GM21515 (cell line): ENCODE data around the gene PTX4.

Source experiments
- ATAC-seq: cut with Tn5 transposase; IDR thresholded peaks from one replicate; pipeline ENCODE4 v1.9.1; 2021; ENCODE audit not compliant: unreplicated experiment

PTX4 gene

DNA sequence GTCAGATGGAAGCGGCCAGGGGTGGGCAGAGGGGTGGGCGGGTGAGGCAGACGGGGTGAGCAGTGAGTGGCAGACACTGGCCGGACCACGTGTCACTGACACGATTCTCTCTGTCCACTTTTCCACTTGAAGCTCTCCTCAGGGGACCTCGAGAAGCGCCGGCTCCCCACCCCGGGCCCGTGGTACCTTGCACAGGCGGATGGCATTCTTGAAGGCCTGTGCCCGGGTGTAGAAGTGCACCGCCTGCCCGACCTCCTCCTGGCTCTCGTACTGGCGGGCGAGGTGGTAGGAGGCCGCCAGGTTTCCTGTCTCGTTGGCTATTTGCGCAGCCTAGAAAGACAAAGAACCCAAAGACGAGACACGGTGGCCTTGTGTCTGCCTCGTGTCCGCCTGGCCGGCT, 35.6 kb upstream of the PTX4 start:
- ATAC-seq: no peak

DNA sequence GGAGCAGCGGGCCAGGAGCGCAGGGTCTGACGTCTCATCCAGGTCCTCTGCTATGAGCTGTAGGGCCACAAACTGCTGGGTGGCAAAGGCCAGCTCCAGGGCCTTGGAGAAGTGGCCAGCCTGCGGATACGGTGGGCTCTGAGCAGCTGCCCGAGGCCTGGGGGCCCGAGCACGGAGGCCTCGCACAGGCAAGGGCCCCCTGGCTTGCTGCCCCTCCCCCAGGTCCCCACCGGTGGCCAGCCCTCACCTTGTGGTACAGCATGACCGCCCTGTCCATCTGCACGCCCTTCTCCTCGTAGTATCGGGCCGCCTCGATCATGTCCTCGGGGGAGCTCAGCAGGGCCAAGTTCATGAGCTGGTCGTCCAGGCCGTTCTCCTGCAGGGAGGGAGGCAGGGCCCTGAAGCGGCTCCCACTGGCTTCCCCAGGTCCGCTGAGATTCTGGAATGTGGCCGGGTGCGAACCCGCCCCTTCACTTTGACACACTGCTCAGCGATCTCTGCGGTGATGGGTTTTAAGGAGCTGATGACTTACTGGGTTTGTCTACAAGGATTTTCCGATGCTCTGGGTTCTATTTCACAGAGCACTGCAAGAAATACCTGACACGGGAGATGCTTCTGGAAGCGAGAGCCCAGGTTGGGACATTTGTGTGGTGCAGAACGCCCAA, 35.0 kb upstream of the PTX4 start:
- no peak for ATAC-seq

DNA sequence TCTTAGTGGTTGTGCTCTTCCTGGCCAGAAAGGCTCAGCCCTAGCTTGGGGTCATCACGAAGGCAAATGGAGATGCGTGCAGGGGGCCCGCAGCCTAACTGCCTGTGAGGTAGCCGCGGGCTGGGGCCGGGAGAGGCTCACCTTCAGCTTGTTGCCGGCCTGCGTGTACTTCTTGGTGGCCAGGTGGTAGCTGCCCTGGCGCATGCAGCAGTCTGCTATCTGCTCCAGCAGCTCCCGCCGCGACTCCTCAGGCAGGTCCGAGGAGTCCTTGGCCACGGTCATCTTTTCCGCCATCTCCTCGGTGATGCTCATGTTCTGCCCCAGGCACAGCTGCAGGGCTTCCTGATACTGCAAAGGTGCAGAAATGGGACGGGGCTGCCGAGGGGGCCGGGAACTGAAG, 31.7 kb upstream of the PTX4 start:
- ATAC-seq: no peak

DNA sequence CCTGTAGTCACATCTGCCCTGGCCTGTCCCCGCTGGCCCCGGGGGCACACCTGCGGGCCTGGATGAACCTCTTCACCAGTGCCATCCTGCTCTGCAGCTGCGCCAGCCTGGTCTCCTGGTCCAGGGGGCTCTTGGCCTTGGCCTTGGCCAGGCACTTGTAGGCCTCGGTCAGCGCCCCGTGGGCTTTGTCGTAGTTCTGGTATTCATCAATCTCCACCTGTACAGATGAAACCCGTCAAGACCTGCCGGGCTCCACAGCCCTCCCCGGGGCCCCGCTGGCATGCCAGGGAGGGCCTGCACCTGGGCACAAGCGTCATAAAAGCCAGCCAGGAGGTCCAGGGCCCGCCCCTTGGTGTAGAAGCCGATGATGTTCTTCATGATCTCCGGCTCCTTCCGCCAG, 31.1 kb upstream of the PTX4 start:
- ATAC-seq: no peak

DNA sequence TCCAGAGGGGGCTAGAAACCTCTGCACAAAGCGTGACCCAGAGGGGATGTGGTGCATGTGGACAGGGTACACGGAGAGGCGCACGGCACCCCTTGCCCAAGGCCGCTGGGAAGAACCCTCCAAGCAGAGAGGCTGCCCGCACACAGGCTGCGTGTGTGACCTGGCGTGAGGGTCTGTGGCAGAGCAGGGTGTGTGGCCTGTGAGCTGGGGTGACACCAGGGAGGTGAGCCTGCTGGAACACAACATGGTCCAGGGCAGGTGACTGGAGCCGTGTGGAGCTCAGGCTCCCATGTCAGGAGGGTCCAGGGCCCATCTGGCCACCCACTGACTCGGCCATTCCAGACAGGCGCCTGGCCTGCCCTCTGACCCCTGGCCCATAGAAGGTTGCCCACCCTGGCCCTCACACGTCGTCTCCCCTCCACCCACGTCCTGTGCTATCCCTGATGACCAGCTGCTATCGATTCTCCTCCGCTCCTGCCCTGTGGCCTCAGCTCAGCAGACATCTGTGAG, 29.9 kb upstream of the PTX4 start:
- ATAC-seq: no peak

DNA sequence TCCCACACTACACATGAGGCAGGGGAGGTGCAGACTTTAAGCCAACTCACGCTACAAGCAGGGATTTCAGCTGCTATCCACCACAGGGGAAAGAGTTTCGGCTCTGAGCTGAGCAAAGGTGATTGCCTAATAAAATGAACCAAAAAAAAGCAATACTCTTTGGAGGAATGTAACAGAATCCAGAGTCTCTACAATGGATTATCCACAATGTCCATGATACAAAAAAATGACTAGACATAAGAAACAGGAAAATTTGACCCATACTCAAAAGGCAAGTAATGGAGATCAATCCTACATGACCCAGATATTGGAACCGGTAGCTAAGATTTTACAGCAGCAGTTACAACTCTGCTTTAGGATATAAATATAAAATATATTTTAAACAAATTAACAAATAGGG, 25.8 kb upstream of the PTX4 start:
- ATAC-seq: no peak

DNA sequence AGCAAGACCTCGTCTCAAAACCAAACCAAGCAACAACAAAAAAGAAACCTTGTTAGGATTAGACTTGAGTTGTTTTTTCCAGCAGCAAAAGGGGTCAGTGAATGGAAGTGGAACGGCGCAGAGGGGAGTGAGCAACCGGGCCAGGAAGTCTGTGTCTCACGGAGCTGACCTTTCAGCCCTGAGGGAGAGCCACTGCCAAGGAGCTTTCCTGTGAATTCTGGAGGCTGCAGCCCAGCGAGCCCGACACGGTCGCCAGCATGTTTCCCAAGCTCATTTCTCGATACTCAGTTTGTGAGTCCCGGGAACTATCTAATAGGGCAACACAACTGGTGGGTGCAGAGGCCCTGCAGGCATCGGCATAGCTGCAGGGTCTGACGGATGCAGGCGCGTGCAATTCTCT, 24.0 kb upstream of the PTX4 start:
- ATAC-seq: no peak

DNA sequence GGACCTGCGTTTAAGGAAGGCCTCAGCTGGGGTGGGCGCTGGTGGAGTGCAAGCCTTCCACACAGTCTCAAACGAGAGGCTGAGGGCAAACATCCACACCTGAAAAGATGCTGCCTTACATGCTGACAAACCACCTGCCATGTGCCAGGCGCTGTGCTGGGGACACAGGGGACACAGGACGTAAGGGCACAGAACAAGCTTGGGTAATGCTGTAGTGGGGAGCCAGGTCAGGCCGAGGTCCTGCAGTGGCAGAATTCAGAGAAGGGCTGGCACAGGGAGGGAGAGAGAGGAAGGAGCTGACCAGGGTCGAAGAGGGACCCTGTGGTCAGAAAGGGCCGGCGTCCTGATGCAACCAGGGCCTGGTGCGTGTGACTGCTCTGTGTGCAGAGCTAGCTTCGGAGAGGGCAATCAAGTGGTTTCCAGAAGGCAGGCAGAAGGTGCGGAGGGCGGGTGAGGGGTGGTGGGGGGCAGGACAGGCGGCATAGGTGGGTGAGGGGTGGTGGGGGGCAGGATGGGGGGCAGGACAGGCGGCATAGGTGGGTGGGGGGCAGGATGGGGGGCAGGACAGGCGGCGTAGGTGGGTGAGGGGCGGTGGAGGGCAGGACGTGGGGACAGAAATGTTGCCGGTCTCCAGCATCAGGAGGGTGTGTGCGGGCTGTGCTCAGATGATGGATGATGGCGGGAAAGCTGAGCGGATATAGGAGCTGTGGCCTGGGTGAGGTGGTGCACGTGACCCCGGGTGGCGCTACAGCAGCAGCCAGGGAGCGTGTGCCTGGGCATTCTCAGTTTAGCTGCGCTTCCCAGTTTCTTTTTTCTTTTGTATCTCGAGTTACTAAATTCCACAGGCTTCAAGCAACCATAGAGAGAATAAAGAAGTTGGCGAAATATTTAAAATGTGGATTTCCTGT, 23.2 kb upstream of the PTX4 start:
- ATAC-seq: no peak

DNA sequence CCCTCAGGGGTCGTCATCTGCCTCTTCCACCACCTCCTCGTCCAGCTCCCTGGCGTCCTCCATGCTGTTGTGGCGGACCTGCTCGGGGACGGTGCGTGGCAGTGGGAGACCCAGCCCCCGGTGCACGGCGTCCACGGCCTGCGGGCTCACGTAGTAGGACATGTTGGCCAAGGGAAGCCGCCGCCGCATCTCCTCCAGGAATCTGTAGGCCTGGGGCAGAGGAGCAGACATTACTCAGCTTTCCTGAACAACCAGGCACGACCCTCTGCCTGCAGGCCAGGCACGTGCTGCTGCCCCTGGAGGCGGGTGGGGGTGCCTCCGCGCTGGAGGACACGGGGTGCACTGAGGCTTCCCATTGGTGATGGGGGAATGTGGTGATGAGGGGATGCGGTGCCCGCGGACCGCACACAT, 22.2 kb upstream of the PTX4 start:
- no peak for ATAC-seq

DNA sequence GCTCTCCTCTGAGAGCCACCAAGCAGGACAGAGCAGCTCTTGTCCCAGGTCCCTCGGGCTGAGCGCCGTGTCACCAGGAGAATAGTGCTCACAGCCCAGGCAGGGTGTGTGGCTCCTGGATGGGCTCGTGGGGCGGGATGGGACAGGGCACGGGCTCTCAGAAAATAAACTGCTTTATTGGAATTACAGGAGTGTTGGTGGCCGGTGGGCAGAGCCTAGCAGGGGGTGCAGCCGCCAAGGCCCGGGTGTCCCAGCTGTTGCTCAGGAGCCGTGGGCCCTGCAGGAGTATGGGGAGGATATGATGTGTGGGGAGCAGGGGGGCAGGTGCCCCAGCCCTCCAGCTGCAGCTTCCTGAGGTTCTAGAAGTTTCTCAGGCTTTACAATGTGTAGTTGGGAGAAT, 21.5 kb upstream of the PTX4 start:
- no peak for ATAC-seq

DNA sequence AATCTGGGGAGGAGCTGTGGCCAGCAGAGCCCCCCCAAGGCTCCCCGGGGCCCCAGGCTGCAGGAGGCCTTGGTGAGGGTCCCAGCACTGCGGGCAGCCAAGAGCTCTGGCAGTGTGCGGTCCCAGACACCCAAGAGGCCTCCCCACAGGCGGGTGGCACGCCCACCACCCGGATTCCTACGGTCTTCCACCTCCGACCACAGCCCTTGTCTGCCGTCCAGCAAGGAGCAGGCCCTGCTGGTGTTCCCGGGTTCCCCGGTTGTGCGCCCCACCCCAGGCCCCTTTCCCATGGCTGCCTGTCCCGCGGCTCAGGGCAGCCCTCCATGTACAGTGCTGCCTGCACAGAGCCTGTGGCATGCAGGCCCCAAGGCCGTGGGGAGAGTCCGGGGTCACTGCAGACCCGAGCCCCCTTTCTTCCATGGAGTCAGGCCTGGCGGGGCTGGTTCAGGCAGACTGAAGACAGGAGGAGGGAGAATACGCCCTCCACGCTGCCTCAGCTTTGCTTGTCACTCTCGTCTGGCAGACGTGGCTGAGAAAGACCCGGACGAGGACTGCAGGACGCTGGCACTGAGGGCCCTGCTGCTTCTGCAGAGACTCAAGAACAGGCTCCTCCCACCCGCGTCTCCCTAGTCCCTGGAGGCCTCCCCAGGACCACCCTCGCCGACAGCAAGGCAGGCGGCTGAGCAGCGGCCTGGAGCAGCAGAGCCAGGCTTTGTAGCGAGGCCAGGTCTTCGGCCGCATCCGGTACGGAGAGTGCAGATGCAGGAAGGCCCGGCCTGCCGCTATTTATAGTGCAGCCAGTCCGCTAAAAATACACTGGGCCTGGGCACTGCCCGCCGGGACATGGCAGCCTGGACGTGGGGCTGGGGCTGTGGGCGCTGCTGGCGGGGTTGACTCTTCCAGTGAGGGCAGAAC, 20.8 kb upstream of the PTX4 start:
- no peak for ATAC-seq

DNA sequence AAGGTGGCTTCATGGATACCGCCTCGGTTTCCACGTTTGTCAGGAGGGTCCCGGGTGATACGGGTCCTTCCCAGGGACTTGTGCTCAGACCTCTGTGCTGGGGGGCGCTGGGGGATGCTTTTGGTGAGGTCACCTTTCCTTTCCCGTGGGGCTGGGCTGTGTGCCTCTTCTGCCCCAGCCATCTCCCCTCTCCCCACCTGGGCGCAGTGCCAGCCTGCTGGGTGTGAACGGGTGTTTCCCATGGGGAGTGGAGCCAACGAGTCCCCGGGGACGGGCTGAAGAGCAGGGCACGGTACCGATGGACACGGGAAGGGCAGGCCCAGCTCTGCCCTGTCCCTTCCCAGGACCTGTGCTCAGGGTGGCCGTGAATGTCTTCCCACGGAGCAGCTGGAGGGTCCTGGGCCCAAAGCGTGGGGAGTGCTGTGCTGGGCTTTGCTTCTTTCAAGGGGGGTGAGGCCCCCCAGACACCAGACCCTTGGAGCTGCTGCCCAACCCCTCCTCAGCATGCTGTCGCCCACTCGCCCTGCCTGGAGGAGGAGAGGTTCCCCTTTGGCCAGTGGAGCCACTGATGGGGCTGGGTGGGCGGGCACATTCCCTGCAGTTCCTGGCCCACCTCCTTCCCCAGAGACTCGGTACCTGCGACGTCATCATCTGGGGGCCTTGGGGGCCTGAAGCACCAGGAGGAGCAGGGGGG, 19.9 kb upstream of the PTX4 start:
- no peak for ATAC-seq

DNA sequence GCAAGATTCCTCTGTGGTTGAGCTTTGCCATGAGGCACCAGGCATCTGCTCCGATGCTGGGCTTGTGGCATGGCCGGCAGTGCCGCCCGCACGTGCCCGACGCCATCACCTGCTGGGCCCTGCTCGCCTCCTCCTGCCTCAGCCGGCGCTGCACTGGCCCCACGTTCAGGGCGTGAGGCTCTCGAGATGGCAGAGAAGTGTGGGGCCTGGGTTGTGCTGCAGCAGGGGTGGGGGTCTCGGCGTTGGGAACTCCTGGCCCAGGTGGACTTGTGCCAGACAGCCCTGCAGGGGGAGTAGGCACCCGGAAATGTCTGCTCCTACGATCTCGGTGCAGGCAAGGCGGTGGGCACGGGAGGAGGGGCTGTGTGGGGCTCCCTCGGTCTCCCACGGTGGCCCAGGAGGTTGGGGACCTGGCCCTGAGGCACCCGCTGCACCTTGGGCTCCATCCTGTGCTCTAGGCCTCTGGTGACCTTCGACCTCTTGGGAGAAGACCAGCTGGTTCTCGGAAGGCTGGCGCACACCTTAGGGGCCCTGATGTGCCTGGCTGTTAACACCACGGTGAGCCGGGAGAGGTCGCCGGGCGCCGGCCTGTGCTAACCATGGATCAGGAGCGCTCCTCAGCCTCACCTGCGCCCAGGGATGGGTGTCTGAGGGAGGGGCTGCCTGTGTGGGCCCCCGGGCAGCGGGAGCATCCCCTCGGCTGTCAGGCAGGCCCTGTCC, 17.9 kb upstream of the PTX4 start:
- no peak for ATAC-seq

DNA sequence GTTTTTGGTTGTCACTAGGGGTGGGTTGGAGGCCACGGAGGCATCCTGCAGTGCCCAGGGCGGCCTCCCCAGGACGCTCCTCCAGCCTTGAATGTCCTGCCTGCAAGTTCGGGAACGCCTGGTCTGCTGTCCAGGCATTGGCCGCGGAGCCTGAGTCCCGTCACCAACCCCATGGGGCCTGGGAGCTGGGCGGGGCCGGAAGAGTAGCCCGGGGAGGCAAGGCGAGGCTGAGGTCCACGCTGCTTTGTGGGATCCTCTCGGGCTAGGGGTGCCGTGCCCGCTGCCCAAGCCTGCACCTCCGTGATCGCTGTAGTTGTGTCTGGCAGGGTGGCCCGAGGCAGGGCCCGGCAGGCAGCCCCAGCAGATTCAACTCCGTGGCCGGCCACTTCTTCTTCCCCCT, 17.2 kb upstream of the PTX4 start:
- no peak for ATAC-seq

DNA sequence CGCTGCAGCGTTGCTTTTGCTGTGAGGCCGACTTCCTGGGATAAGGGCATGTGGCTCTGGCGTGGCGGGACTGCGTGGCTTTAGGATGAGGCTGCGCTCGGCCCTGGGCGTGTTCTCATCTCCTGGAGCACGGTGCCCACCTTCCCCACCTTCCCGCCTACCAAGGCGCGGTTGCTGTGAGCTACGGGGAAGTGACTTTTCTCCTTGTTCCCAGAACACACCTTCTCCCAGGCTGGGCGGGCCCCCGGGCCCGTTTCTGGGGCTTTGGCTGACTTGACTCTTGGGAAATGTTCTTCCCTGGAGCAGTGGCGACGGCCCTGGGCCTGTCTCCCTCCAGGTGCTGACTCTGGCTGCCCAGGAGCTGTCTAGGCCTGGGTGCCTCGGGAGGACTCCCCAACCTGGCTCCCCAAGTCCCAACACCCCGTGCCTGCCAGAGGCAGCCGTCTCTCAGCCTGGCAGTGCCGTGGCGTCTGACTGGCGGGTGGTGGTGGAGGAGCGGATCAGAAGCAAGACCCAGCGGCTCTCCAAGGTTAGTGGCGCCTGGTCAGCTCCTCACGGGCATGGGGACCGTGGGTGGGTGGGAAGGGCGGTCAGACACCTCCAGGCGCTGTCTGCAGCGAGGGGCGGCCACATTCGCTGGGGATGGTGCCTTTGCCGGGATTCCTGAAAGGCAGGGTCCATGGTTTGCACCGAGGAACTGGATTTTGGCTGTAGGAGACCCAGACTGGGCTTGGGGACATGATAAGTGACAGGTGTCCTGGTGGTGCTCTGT, 16.5 kb upstream of the PTX4 start:
- no peak for ATAC-seq

DNA sequence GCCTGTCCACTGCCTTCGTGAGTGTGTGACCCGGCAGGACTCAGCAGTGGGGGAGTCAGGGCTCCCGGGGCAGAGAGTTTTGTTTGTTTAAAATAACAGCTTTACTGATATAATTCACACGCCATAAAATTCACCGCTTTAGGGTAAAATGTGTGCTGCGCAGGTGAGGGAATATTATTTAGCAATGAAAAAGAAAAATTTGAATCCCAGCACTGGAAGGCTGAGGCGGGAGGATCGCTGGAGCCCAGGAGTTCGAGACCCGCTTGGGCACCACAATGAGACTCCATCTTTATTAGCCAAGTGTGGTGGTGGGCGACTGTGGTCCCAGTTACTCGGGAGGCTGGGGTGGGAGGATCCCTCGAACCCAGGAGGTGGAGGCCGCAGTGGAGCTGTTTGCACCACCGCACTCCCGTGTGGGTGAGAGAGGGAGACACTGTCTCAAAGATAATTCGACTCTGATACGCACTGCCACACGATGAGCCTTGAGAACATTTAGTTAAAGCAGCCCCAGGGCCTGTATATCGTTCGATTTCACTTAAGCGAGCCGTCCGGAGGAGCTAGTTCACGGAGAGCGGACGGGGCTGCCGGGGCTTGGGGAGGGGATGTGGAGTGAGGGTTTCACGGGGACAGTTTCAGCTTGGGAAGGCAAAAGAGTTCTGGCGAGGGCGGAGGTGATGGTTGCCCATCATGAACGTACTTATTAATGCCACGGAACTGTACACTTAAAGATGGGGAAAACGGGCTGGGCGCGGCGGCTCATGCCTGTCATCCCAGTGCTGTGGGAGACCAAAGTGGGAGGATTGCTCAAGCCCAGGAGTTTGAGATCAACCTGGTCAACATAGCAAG, 14.6 kb upstream of the PTX4 start:
- no peak for ATAC-seq

DNA sequence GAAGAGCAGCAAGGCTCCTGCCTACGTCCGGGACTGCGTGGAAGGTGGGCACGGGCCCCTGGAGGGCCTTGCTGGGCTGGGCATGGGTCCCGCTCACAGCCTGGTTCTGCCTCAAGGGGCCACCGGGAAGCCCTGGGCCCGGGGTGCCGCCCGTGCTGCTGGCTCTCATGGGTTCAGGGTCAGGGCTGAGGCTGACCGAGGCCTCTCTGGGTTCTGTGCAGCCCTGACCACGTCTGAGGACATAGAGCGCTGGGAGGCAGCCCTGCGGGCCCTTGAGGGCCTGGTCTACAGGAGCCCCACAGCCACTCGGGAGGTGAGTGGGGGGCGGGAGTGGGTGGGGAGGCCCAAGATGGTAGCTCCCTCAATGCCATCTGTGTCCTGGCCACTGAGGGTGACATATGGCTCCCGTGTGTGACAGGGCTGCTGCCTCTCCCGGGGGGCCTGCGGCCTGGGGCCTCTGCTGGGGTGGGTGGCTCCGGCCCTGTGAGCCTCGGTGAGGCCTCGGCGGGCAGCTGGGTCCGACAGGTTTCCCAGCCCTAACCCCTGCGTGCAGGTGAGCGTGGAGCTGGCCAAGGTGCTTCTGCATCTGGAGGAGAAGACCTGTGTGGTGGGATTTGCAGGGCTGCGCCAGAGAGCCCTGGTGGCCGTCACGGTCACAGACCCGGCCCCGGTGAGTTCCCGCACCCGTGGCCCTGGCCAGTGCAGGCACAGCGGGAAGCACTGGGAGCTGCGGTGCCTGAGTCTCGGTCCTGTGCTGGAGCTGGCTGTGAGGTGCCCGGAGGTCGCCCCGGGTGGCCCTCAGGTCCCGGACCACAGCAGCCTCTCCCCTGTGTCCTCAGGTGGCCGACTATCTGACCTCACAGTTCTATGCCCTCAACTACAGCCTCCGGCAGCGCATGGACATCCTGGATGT, 13.6 kb upstream of the PTX4 start:
- no peak for ATAC-seq
